Mucosa of gallbladder (tissue), 1 donor: ENCODE data around the gene TEAD3. TPM values are rescaled to one million over a fixed set of nuclear protein-coding genes. Genes with fewer than 3 reads are reported as not detected.
"Not testable (repeated sequence)": the region's sequence is repeated elsewhere in the genome, so short reads cannot be mapped to it uniquely, and the experiment has no call there.

Experiments
- DNase-seq: peaks from one replicate; pipeline ENCODE4 v3.0.0-alpha.2; 2020; ENCODE audit warnings: low spot score
- total RNA-seq: library from RNA; stranded (reverse); gene quantifications from one replicate; pipeline ENCODE4 v1.2.1, GENCODE V29; 2021
- donor health status: DM: no; HTN: no; CAD: no.

Gene TEAD3
- total RNA-seq, 1 donor from 2014 or later: 45.3 TPM

GRCh38 chr6:35451354-35452182 is 45.3 kb downstream of the TEAD3 start:
- no peak for DNase-seq

DNA sequence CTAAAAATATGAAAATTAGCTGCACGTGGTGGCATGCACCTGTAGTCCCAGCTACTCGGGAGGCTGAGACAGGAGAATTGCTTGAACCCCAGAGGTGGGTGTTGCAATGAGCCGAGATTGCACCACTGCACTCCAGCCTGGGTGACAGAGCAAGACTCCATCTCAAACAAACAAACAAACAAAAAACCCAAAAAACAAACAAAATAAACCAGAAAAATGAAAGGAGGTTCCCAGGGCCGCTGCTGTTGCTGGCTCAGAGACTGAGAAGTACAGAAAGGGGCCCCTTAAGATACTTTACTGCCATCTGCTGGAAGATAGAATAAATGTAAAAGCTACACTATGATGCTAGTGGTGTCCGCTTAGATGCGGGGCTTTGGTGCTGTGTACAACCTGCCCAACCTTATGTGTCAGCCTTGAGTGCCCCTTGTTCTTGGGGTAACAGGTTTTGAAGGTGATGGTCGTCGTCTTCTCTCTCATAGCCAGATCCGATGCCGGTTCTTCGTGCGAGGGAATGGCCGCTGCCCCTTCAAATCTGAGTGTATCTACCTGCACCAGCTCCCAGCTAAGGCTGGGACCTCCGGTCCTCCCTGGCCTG is 47.5 kb downstream of the TEAD3 start:
- DNase-seq: no peak

- no peak for DNase-seq
Observed at GRCh38 chr6:35448191-35448590, 48.7 kb downstream of the TEAD3 start.

- no peak for DNase-seq
Observed at GRCh38 chr6:35445691-35446090, 51.2 kb downstream of the TEAD3 start.

DNA sequence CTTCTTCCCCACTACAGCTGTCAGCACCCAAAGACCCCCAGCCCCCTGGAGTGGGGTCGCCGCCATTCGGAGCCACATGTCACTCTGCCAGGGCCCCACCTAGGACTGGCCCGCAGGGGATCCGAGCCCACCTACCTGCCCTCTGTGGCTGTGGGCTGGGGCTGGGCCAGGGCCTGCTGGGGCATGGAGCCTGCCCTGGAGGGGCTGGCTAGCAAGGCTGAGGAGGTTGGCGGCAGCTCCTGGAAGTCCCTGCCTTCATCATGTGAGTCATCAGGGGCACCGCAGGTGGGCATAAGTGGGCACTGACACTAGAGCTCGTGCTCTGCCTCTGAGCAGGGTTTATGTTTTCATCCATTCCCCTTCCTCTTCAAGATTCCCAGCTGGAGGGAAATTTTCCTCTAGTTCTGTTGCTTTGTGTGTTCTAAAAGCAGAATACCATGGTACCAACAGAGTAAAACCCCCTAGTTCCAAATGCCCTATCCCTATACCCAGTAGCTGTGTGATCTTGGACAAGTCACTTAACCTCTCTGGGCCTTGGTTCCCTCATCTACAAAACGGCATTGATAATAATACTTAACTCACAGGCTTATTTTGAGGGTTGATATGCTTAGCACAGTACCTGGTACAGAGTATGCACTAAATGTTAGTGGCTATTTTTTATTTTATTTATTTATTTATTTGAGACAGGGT is 53.4 kb downstream of the TEAD3 start:
- no peak for DNase-seq

DNA sequence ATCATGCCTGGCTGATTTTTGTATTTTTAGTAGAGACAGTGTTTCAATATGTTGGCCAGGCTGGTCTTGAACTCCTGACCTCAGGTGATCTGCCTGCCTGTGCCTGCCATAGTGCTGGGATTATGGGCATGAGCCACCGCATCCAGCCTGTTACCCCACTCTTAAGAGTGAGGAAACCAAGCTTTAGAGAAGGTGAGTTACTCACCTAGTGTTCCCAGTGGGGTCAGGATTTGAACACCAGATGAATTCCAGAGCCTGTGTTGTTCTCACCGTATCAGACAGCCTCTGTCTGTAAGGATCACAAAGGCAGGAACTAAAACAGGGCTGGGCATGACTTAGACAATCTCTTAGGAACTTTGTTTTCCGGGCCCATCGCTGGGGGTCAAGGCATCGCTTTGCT is 54.2 kb downstream of the TEAD3 start:
- no peak for DNase-seq

GRCh38 chr6:35441642-35442041 is 55.2 kb downstream of the TEAD3 start:
- DNase-seq: no peak

DNA sequence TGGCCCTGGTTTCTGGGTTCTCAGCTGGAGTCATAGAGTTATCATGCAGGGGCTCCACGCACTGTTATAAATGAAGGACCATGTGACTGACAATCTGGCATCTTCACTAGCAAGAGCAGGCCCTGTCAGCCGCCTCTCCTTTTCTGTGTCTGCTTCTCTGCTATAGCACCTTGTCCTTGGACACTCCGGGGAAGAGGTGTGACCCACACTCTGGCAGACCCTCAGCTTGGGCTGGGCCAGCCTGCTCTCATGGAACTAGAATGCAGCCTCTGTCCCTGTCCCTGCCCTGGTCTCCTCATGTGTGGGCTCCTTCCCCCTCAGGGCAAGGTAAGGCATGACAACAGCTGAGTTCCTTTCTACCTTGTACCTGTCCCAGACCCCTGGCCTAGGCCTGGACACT is 55.7 kb downstream of the TEAD3 start:
- DNase-seq: no peak

GRCh38 chr6:35439308-35439707 is 57.6 kb downstream of the TEAD3 start:
- no peak for DNase-seq

- DNase-seq: not testable (repeated sequence)
Observed at GRCh38 chr6:35438378-35439065, 58.4 kb downstream of the TEAD3 start.

GRCh38 chr6:35436071-35436857 is 60.6 kb downstream of the TEAD3 start:
- no peak for DNase-seq

DNA sequence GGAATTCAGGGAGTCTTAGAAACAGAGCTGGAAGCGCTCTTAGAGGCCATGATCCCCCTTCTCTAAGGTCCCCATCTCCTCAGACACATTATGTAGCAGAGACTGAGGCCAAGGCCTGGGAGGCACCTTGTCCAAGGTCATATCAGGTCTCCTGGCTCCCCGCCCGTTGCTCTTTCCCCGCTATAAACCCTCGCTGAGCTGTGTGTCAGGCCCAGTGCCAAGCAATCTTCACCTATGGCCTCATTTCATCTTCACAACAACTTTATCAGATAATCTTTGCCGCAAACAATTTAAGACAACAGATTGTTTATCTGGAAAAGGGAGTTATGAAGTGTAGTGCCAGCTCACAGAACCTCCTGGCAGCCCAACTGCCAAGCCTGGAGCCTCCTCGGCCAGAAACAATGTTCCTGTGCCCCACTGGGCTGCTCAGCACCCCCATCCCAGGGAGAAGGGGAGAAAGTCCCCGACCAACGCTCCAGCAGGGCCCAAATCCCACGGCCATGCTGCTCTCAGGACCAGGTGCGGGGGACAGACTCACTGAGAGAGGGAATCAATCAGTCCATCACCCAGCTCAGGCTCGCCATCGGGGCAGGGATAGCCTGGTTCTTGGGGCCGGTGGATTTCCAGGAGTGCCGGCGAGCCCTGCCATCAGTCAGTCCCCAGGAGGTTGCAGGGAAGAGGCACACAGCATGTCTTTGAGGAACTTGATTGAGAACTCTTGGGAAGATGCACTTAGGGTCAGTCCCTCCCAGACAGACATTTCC is 61.6 kb downstream of the TEAD3 start:
- DNase-seq: no peak

GRCh38 chr6:35432702-35433101 is 64.2 kb downstream of the TEAD3 start:
- DNase-seq: not testable (repeated sequence)

DNA sequence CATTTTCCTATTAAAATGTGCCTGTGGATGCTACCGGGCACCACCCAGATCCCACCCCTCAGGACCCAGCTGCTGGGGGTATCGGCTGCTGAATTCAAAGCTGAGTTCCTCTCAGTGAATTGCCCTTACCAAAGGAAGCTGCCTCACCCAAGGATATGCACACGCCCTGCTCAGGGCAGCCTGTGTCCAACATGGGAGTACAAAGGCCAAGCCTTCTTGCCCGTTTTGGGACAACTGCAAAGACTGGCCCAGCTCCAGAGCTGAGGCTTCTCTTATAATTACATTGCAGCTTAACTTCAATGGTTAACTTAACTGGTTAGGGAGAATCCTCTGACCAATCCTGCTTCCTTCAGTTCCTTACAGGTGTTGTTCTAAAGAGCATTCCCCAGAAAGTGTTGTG is 64.6 kb downstream of the TEAD3 start:
- DNase-seq: no peak

GRCh38 chr6:35429463-35429862 is 67.4 kb downstream of the TEAD3 start:
- no peak for DNase-seq

DNA sequence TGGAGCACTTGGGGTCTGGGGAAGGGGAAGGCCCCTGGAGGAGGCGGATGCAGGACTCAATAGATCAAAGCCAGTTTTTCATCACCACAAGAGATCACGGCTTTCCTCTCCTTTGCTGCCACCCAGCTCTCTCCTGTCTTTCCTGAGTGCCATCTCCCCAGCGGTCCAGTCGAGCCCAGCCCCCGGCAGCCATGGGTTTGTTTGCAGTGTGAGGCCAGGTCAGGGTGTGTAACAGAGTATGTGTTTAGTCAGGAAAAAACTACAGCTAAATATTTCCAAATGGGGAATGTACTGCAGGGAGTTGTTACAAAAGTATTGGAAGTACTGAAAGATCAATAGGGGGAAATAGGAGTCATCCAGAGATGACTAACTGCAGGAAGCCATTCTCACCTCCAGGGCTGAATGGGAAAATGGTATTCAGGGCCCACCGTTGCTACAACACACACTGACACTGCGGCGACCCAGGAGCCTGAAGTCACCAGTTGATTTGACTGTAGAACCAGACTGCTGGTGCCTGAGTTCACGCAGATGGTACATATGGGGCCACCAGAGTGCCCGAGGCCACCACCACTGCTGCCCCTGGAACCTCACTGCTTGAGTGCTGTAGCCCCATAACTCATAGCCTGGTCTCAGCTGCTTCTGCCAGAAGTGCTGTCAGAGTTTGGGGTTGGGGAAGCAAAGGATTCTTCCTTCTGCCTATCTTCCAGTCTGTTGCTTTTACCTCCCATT is 68.3 kb downstream of the TEAD3 start:
- DNase-seq: peak; percentile 47

GRCh38 chr6:35427851-35428321 is 69.0 kb downstream of the TEAD3 start:
- no peak for DNase-seq

DNA sequence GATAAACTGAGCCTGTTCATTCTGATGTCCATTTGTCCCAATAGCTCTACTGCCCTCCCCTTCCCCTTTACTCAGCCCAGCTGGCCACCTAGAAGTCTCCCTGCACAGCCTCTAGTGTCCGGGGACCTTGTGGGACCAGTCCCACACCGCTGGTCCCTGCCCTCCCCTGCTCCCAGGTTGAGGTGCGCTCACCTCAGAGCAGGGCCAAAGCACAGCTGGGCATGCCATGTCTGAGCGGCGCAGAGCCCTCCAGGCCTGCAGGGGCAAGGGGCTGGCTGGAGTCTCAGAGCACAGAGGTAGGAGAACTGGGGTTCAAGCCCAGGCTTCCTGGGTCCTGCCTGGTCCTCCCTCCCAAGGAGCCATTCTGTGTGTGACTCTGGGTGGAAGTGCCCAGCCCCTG is 69.4 kb downstream of the TEAD3 start:
- DNase-seq: no peak

DNA sequence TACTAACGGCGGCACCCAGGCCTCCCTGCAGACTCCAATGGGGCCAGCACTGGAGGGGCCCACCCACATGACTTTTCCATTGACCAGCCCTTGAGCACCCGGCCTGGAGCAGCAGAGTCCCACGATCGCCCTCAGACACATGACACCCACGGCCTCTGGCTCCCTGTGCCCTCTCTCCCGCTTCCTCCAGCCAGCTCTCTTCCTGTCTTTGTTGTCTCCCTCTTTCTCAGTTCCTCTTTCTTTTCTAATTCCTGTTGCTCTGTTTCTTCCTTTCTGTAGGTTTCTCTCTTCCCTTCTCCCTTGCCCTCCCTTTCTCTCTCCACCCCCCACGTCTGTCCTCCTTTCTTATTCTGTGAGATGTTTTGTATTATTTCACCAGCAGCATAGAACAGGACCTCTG is 70.8 kb downstream of the TEAD3 start:
- DNase-seq: no peak

DNA sequence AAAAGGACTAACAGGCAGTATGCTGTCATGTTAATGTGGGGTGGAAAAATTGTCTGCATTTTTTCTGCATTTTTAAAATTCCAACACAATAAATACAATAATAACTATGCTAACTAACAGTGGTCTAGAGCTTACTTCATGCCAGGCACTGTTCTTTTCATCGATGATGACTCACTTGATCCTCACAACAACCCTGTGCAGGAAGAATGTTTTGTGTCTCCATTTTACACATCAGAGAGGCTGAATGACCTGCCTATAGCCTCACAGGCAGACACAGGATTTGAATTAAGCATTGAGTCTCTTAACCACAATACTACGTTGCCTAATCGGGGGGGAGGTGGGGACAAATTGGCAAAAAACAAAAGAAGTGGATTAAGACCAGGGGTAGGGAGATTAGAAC is 71.6 kb downstream of the TEAD3 start:
- no peak for DNase-seq
